Glutamatergic neuron (in vitro differentiated cells): ENCODE results near the gene GOLGA2. TPM values are rescaled to one million over a fixed set of nuclear protein-coding genes. Genes with fewer than 3 reads are reported as not detected.

Source experiments
- DNase-seq: peaks from one replicate; pipeline ENCODE4 v3.0.0; 2022
- H3K27ac Mint-ChIP-seq: one replicate; pipeline ENCODE4 v1.8.0; 2020; ENCODE audit warnings: mild to moderate bottlenecking, mixed read lengths, inconsistent platforms; ENCODE audit not compliant: unreplicated experiment
- H3K27me3 Mint-ChIP-seq: one replicate; pipeline ENCODE4 v1.8.0; 2020; ENCODE audit warnings: mild to moderate bottlenecking, moderate library complexity, mixed read lengths, inconsistent platforms; ENCODE audit not compliant: unreplicated experiment
- H3K36me3 Mint-ChIP-seq: one replicate; pipeline ENCODE4 v1.8.0; 2020; ENCODE audit warnings: mild to moderate bottlenecking, mixed read lengths, inconsistent platforms; ENCODE audit not compliant: unreplicated experiment
- H3K4me1 Mint-ChIP-seq: one replicate; pipeline ENCODE4 v1.8.0; 2020; ENCODE audit warnings: mild to moderate bottlenecking, low read depth, mixed read lengths, inconsistent platforms; ENCODE audit not compliant: unreplicated experiment
- H3K4me3 Mint-ChIP-seq: one replicate; pipeline ENCODE4 v1.8.0; 2020; ENCODE audit warnings: mild to moderate bottlenecking, mixed read lengths, inconsistent platforms; ENCODE audit not compliant: unreplicated experiment
- H3K9me3 Mint-ChIP-seq: one replicate; pipeline ENCODE4 v1.8.0; 2020; ENCODE audit warnings: mild to moderate bottlenecking, moderate library complexity, mixed read lengths, inconsistent platforms; ENCODE audit not compliant: unreplicated experiment
- CTCF ChIP-seq: fragments of 200-600 bp; sonication (generic); IDR thresholded peaks from one replicate; pipeline ENCODE4 v1.5.0; 2021; ENCODE audit not compliant: partially characterized antibody, unreplicated experiment
- microRNA-seq: library from miRNA; unstranded; fragments of <30 nt; microRNA quantifications from one replicate; pipeline ENCODE4, GENCODE V29; 2020; ENCODE audit not compliant: unreplicated experiment
- total RNA-seq: library from RNA; stranded (reverse); fragmentation: NEBNext Ultra II Directional; extraction: Animal tissue kit (Norgen Biotek cat#: 25700); gene quantifications from one replicate; pipeline ENCODE4 v1.2.1, GENCODE V29; 2021; ENCODE audit not compliant: unreplicated experiment

The GOLGA2 gene
- total RNA-seq, 1 donor from 2014 or later, result 78.3 TPM

- H3K4me3 Mint-ChIP-seq, result peak overlapping the region; percentile 26
- no peaks in the 10 kb centered on the region for H3K36me3 Mint-ChIP-seq
- DNase-seq, result no peak
- peaks cover 10% of the 10 kb centered on the region for H3K9me3 Mint-ChIP-seq
- peaks cover 13% of the 10 kb centered on the region for H3K27me3 Mint-ChIP-seq
- H3K27ac Mint-ChIP-seq, result peak overlapping the region; percentile 80
- no peak for TF ChIP-seq CTCF
- peaks cover 16% of the 10 kb centered on the region for H3K4me1 Mint-ChIP-seq
These were observed 68.6 kb downstream of the GOLGA2 start for GRCh38 chr9:128206916-128207910.

GRCh38 chr9:128206484-128206883 is 69.3 kb downstream of the GOLGA2 start:
- no peaks in the 10 kb centered on the region for H3K36me3 Mint-ChIP-seq
- no peak for DNase-seq
- no peak for TF ChIP-seq CTCF
- H3K9me3 Mint-ChIP-seq, result peaks cover 9% of the 10 kb centered on the region
- H3K27ac Mint-ChIP-seq, result peak overlapping the region; percentile 80
- peak overlapping the region; percentile 26 for H3K4me3 Mint-ChIP-seq
- peaks cover 17% of the 10 kb centered on the region for H3K4me1 Mint-ChIP-seq
- H3K27me3 Mint-ChIP-seq, result peaks cover 13% of the 10 kb centered on the region

Small RNA genes lying within 50 kb of the gene (microRNA-seq; reads per million reads assigned to microRNA genes)
- gene MIR199B (21.1 reads per million, percentile 59 among the genes with 10 or more reads in this experiment), gene MIR3154 (1.8 reads per million, percentile 9 among the genes with 10 or more reads in this experiment)

Other genes with a start within 250 kb of the GOLGA2 start
- 6.2 TPM for gene NAIF1, start 208.7 kb downstream of the GOLGA2 start, total RNA-seq
- 33.0 TPM for gene SLC25A25, start 207.8 kb downstream of the GOLGA2 start, total RNA-seq
- 85.1 TPM for gene PTGES2, start 148.3 kb downstream of the GOLGA2 start, total RNA-seq
- gene LCN2, start 126.6 kb downstream of the GOLGA2 start, total RNA-seq, result not detected
- gene BBLN, start 115.7 kb downstream of the GOLGA2 start, total RNA-seq, result 147 TPM
- 174 TPM for gene CIZ1, start 84.4 kb downstream of the GOLGA2 start, total RNA-seq
- gene DNM1, start 72.6 kb downstream of the GOLGA2 start, total RNA-seq, result 276 TPM
- gene SWI5, start 269 bp upstream of the GOLGA2 start, total RNA-seq, result 13.7 TPM
- 30.0 TPM for gene TRUB2, start 46.4 kb upstream of the GOLGA2 start, total RNA-seq
- gene COQ4, start 46.8 kb upstream of the GOLGA2 start, total RNA-seq, result 35.8 TPM
- 47.3 TPM for gene SLC27A4, start 64.5 kb upstream of the GOLGA2 start, total RNA-seq
- 62.6 TPM for gene URM1, start 95.4 kb upstream of the GOLGA2 start, total RNA-seq
- gene CERCAM, start 144.8 kb upstream of the GOLGA2 start, total RNA-seq, result 56.1 TPM
- 40.7 TPM for gene ODF2, start 180.0 kb upstream of the GOLGA2 start, total RNA-seq
- gene GLE1, start 228.7 kb upstream of the GOLGA2 start, total RNA-seq, result 11.0 TPM